ENCODE results near the gene CEP350.
"Not testable (repeated sequence)": the region's sequence is repeated elsewhere in the genome, so short reads cannot be mapped to it uniquely, and the experiment has no call there.

CEP350 gene

DNA sequence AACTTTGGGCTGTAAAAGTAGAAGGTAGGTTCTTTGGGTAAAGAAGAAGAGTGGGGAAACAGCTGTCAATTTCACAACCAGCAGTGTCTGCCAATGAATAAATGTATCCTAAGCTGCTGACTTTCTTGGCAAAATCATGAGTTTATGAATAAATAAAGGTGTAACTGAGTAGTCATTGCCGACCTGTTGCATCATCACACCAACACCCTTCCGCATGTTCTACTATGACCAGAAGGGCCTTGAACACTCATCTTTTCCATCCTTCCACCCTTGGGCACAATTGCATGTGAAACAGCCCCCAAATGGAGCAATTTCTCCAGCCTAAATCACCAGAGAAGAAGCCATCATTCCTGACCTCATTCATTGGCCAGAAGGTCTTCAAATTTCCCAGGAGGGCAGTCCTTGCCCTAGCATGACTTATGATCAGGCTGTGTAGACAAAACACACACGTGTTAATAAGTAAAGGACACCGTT is 168.9 kb downstream of the CEP350 start:
- ChIA-PET CTCF (interaction anchor here (1.0 to 1.3 kb wide), 2 partner anchors 10 to 22 kb away, joined by 3 to 6 read pairs; no protein-coding TSS in a partner anchor), POLR2A (no interaction called here)
- no peak for DNase-seq
- Histone ChIP-seq H3K4me1 (ENCODE audit: control extremely low read depth in 1 of 4, control insufficient read depth in 4 of 4, insufficient read depth in 4 of 4, low read length in 3 of 4) (no peaks in the 10 kb centered on the region), H3K4me3 (ENCODE audit: control insufficient read depth in 1 of 7, extremely low read depth in 1 of 7, insufficient read depth in 4 of 7, low read depth in 2 of 7, low read length in 6 of 7) (no peak overlapping the region), H3K27me3 (replicated peaks in 2 of 5; ENCODE audit: control insufficient read depth in 4 of 5, insufficient read depth in 5 of 5, low read length in 4 of 5) (no peaks in the 10 kb centered on the region), H3K27ac (ENCODE audit: insufficient read depth in 1 of 2, low read depth in 1 of 2, low read length in 2 of 2, poor library complexity in 1 of 2, severe bottlenecking in 2 of 2) (no peak overlapping the region), H3K9me3 (ENCODE audit: control extremely low read depth in 1 of 5, control insufficient read depth in 4 of 5, insufficient read depth in 2 of 5, low read depth in 1 of 5, low read length in 4 of 5) (no peaks in the 10 kb centered on the region), H3K36me3 (ENCODE audit: control insufficient read depth in 4 of 4, insufficient read depth in 4 of 4, low read length in 3 of 4) (no peaks in the 10 kb centered on the region)
- 100% methylated on average over 2 of the region's 4 CpGs for WGBS (ENCODE audit: insufficient coverage)

- Histone ChIP-seq H3K4me3 (ENCODE audit: control insufficient read depth in 1 of 7, extremely low read depth in 1 of 7, insufficient read depth in 4 of 7, low read depth in 2 of 7, low read length in 6 of 7) (no peak overlapping the region), H3K9me3 (ENCODE audit: control extremely low read depth in 1 of 5, control insufficient read depth in 4 of 5, insufficient read depth in 2 of 5, low read depth in 1 of 5, low read length in 4 of 5) (peaks cover 0 to 5% (median 0%) of the 10 kb centered on the region in 5 experiments), H3K27ac (ENCODE audit: insufficient read depth in 1 of 2, low read depth in 1 of 2, low read length in 2 of 2, poor library complexity in 1 of 2, severe bottlenecking in 2 of 2) (no peak overlapping the region), H3K27me3 (replicated peaks in 2 of 5; ENCODE audit: control insufficient read depth in 4 of 5, insufficient read depth in 5 of 5, low read length in 4 of 5) (no peaks in the 10 kb centered on the region), H3K36me3 (ENCODE audit: control insufficient read depth in 4 of 4, insufficient read depth in 4 of 4, low read length in 3 of 4) (no peaks in the 10 kb centered on the region), H3K4me1 (ENCODE audit: control extremely low read depth in 1 of 4, control insufficient read depth in 4 of 4, insufficient read depth in 4 of 4, low read length in 3 of 4) (peaks cover 0 to 5% (median 0%) of the 10 kb centered on the region in 4 experiments)
- ChIA-PET POLR2A (no interaction called here), CTCF (no interaction called here)
- 100% methylated on average over 2 of the region's 2 CpGs for WGBS (ENCODE audit: insufficient coverage)
- DNase-seq = no peak
Observed at GRCh38 chr1:180130651-180131050, 176.0 kb downstream of the CEP350 start.

- peaks cover 0 to 5% (median 0%) of the 10 kb centered on the region in 4 experiments for H3K4me1 ChIP-seq (ENCODE audit: control extremely low read depth in 1 of 4, control insufficient read depth in 4 of 4, insufficient read depth in 4 of 4, low read length in 3 of 4)
- CTCF ChIA-PET = no interaction called here
- POLR2A ChIA-PET = no interaction called here
- no peak overlapping the region for H3K27ac ChIP-seq (ENCODE audit: insufficient read depth in 1 of 2, low read depth in 1 of 2, low read length in 2 of 2, poor library complexity in 1 of 2, severe bottlenecking in 2 of 2)
- H3K4me3 ChIP-seq (ENCODE audit: control insufficient read depth in 1 of 7, extremely low read depth in 1 of 7, insufficient read depth in 4 of 7, low read depth in 2 of 7, low read length in 6 of 7) = no peak overlapping the region
- H3K27me3 ChIP-seq (replicated peaks in 2 of 5; ENCODE audit: control insufficient read depth in 4 of 5, insufficient read depth in 5 of 5, low read length in 4 of 5) = no peaks in the 10 kb centered on the region
- H3K36me3 ChIP-seq (ENCODE audit: control insufficient read depth in 4 of 4, insufficient read depth in 4 of 4, low read length in 3 of 4) = no peaks in the 10 kb centered on the region
- DNase-seq = peak in 2 of 3 donors; percentile 33 to 41
- peaks cover 0 to 10% (median 5%) of the 10 kb centered on the region in 5 experiments for H3K9me3 ChIP-seq (ENCODE audit: control extremely low read depth in 1 of 5, control insufficient read depth in 4 of 5, insufficient read depth in 2 of 5, low read depth in 1 of 5, low read length in 4 of 5)
- 91% methylated on average over 5 of the region's 5 CpGs for WGBS (ENCODE audit: insufficient coverage)
Observed at GRCh38 chr1:180131510-180131909, 176.9 kb downstream of the CEP350 start.

GRCh38 chr1:180133193-180133592 is 178.6 kb downstream of the CEP350 start:
- 100% methylated on average over 1 of the region's 1 CpG for WGBS (ENCODE audit: insufficient coverage)
- Histone ChIP-seq H3K4me1 (ENCODE audit: control extremely low read depth in 1 of 4, control insufficient read depth in 4 of 4, insufficient read depth in 4 of 4, low read length in 3 of 4) (peaks cover 0 to 5% (median 0%) of the 10 kb centered on the region in 4 experiments), H3K4me3 (ENCODE audit: control insufficient read depth in 1 of 7, extremely low read depth in 1 of 7, insufficient read depth in 4 of 7, low read depth in 2 of 7, low read length in 6 of 7) (no peak overlapping the region), H3K27me3 (replicated peaks in 2 of 5; ENCODE audit: control insufficient read depth in 4 of 5, insufficient read depth in 5 of 5, low read length in 4 of 5) (no peaks in the 10 kb centered on the region), H3K9me3 (ENCODE audit: control extremely low read depth in 1 of 5, control insufficient read depth in 4 of 5, insufficient read depth in 2 of 5, low read depth in 1 of 5, low read length in 4 of 5) (peaks cover 0 to 12% (median 5%) of the 10 kb centered on the region in 5 experiments), H3K36me3 (ENCODE audit: control insufficient read depth in 4 of 4, insufficient read depth in 4 of 4, low read length in 3 of 4) (no peaks in the 10 kb centered on the region), H3K27ac (ENCODE audit: insufficient read depth in 1 of 2, low read depth in 1 of 2, low read length in 2 of 2, poor library complexity in 1 of 2, severe bottlenecking in 2 of 2) (no peak overlapping the region)
- ChIA-PET CTCF (interaction anchor here (1.9 kb wide), 1 partner anchor 47 kb away, joined by 4 read pairs; no protein-coding TSS in a partner anchor), POLR2A (no interaction called here)
- DNase-seq = no peak

DNA sequence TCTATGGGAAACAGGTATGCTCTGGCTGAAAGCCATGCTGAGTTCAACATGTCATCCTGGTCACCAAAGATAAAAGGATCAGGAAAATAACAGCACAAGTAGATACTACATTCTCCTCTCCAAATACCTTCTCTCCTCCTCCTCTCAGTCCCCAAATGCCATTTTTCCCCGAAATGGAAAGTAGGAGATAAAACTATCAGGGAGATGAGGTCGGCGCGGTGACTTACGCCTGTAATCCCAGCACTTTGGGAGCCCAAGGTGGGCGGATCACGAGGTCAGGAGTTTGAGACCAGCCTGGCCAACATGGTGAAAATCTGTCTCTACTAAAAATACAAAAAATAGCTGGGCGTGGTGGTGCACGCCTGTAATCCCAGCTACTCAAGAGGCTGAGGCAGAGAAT is 179.1 kb downstream of the CEP350 start:
- H3K4me3 ChIP-seq (ENCODE audit: control insufficient read depth in 1 of 7, extremely low read depth in 1 of 7, insufficient read depth in 4 of 7, low read depth in 2 of 7, low read length in 6 of 7); H3K27ac ChIP-seq (ENCODE audit: insufficient read depth in 1 of 2, low read depth in 1 of 2, low read length in 2 of 2, poor library complexity in 1 of 2, severe bottlenecking in 2 of 2); H3K4me1 ChIP-seq (ENCODE audit: control extremely low read depth in 1 of 4, control insufficient read depth in 4 of 4, insufficient read depth in 4 of 4, low read length in 3 of 4); H3K36me3 ChIP-seq (ENCODE audit: control insufficient read depth in 4 of 4, insufficient read depth in 4 of 4, low read length in 3 of 4); DNase-seq; POLR2A ChIA-PET; H3K27me3 ChIP-seq (replicated peaks in 2 of 5; ENCODE audit: control insufficient read depth in 4 of 5, insufficient read depth in 5 of 5, low read length in 4 of 5): not testable (repeated sequence)
- CTCF ChIA-PET = interaction anchor here (1.9 kb wide), 1 partner anchor 46 kb away, joined by 4 read pairs; no protein-coding TSS in a partner anchor
- WGBS (ENCODE audit: insufficient coverage) = 84% methylated on average over 9 of the region's 9 CpGs
- peaks cover 0 to 12% (median 5%) of the 10 kb centered on the region in 5 experiments for H3K9me3 ChIP-seq (ENCODE audit: control extremely low read depth in 1 of 5, control insufficient read depth in 4 of 5, insufficient read depth in 2 of 5, low read depth in 1 of 5, low read length in 4 of 5)

- no CpG with 5 or more reads among the region's 1 CpG for WGBS (ENCODE audit: insufficient coverage)
- no peak overlapping the region for H3K27ac ChIP-seq (ENCODE audit: insufficient read depth in 1 of 2, low read depth in 1 of 2, low read length in 2 of 2, poor library complexity in 1 of 2, severe bottlenecking in 2 of 2)
- H3K4me1 ChIP-seq (ENCODE audit: control extremely low read depth in 1 of 4, control insufficient read depth in 4 of 4, insufficient read depth in 4 of 4, low read length in 3 of 4) = peaks cover 0 to 5% (median 0%) of the 10 kb centered on the region in 4 experiments
- no peaks in the 10 kb centered on the region for H3K36me3 ChIP-seq (ENCODE audit: control insufficient read depth in 4 of 4, insufficient read depth in 4 of 4, low read length in 3 of 4)
- H3K27me3 ChIP-seq (replicated peaks in 2 of 5; ENCODE audit: control insufficient read depth in 4 of 5, insufficient read depth in 5 of 5, low read length in 4 of 5) = no peaks in the 10 kb centered on the region
- ChIA-PET CTCF (interaction anchor here (1.5 kb wide), 1 partner anchor 10 kb away, joined by 4 read pairs; no protein-coding TSS in a partner anchor), POLR2A (no interaction called here)
- DNase-seq = no peak
- no peak overlapping the region for H3K4me3 ChIP-seq (ENCODE audit: control insufficient read depth in 1 of 7, extremely low read depth in 1 of 7, insufficient read depth in 4 of 7, low read depth in 2 of 7, low read length in 6 of 7)
- peaks cover 0 to 12% (median 5%) of the 10 kb centered on the region in 5 experiments for H3K9me3 ChIP-seq (ENCODE audit: control extremely low read depth in 1 of 5, control insufficient read depth in 4 of 5, insufficient read depth in 2 of 5, low read depth in 1 of 5, low read length in 4 of 5)
Observed at GRCh38 chr1:180135535-180135934, 180.9 kb downstream of the CEP350 start.

DNA sequence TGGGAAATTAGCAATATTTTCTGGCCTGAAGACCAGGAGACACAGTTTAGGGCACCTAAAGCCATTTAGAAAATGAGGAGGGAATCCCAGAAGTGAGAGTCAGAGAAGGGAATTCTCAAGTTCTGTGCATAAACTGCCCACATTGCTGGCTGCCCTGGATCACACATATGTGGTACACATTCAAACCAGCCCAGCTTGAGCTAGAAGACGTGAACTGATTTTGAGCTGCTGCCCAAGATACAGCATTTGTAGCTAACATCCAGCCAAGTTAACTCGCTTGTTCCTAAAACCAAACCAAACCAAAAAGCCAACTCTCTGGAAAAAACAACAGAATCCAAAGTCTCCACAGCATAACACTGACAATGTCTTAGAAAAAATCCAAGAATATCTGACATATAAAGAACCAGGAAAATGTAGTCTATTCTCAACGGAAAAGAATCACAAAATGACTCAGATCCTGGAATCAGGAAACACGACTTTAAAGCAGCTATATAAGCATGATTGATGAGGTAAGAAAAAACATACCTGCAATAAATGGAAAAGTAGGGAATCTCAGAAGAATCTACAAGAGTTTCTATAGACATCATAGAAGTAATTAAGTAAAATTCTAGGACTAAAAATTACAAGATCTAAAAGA is 181.8 kb downstream of the CEP350 start:
- no peak for DNase-seq
- 100% methylated on average over 2 of the region's 4 CpGs for WGBS (ENCODE audit: insufficient coverage)
- peaks cover 0 to 12% (median 5%) of the 10 kb centered on the region in 5 experiments for H3K9me3 ChIP-seq (ENCODE audit: control extremely low read depth in 1 of 5, control insufficient read depth in 4 of 5, insufficient read depth in 2 of 5, low read depth in 1 of 5, low read length in 4 of 5)
- ChIA-PET POLR2A (no interaction called here), CTCF (interaction anchor here (1.5 kb wide), 1 partner anchor 9 kb away, joined by 4 read pairs; no protein-coding TSS in a partner anchor)
- no peaks in the 10 kb centered on the region for H3K27me3 ChIP-seq (replicated peaks in 2 of 5; ENCODE audit: control insufficient read depth in 4 of 5, insufficient read depth in 5 of 5, low read length in 4 of 5)
- no peaks in the 10 kb centered on the region for H3K36me3 ChIP-seq (ENCODE audit: control insufficient read depth in 4 of 4, insufficient read depth in 4 of 4, low read length in 3 of 4)
- no peaks in the 10 kb centered on the region for H3K4me1 ChIP-seq (ENCODE audit: control extremely low read depth in 1 of 4, control insufficient read depth in 4 of 4, insufficient read depth in 4 of 4, low read length in 3 of 4)
- no peak overlapping the region for H3K27ac ChIP-seq (ENCODE audit: insufficient read depth in 1 of 2, low read depth in 1 of 2, low read length in 2 of 2, poor library complexity in 1 of 2, severe bottlenecking in 2 of 2)
- H3K4me3 ChIP-seq (ENCODE audit: control insufficient read depth in 1 of 7, extremely low read depth in 1 of 7, insufficient read depth in 4 of 7, low read depth in 2 of 7, low read length in 6 of 7) = no peak overlapping the region

Data from common myeloid progenitor, CD34-positive (primary cell).